HCT116 (cell line): ENCODE measurements around the gene OSBPL1A. TPM values are rescaled to one million over a fixed set of nuclear protein-coding genes. Genes with fewer than 3 reads are reported as not detected.

Source experiments
- ATAC-seq: fragments of 200-7000 bp; cut with Tn5 transposase; 2 replicates; pipeline ENCODE4 v1.9.1; 2020; ENCODE audit warnings: mild to moderate bottlenecking, moderate library complexity
- BruUV-seq: library from RNA; stranded (reverse); fragments of 400-500 nt; replicated peaks from 2 replicates; lab custom pipeline; 2021; lab: Mats Ljungman, UMichigan
- CTCF ChIA-PET: fragments of 300-600 bp; sonication (Branson Sonifier 250); formaldehyde crosslinking; loops from one replicate; lab custom pipeline; 2021; ENCODE audit warnings: antibody characterized with exemption; lab: Charles Lee
- POLR2A ChIA-PET: fragments of 300-600, 350-600 bp; sonication (Branson Sonifier 250); formaldehyde crosslinking; loops from one replicate; lab custom pipeline; 2021; ENCODE audit warnings: antibody characterized with exemption; lab: Charles Lee
- RAD21 ChIA-PET, 2 experiments: fragments of 300-600 bp; sonication (Branson Sonifier 250); formaldehyde crosslinking; loops; one replicate each; lab custom pipeline; 2023; ENCODE audit warnings: low total read pairs in 2 of 2; ENCODE audit not compliant: uncharacterized antibody in 2 of 2, unreplicated experiment in 2 of 2, low non-redundant PET in 1 of 2; lab: Charles Lee
- DNase-seq: peaks from one replicate; pipeline ENCODE4 v3.0.0-alpha.2; 2010; ENCODE audit warnings: low read depth, low spot score
- H2AFZ ChIP-seq: fragments of 200-600 bp; shearing (Covaris generic), sonication (generic); 2 replicates; pipeline ENCODE4 v1.6.1; 2017; ENCODE audit warnings: low read depth, mixed run types, mixed read lengths, antibody characterized with exemption, low read length; ENCODE audit not compliant: poor library complexity, severe bottlenecking
- H3K27ac ChIP-seq: 2 replicates; pipeline ENCODE4 v1.5.1; 2012; ENCODE audit warnings: low read depth, low read length
- H3K27me3 ChIP-seq: fragments of 200-600 bp; sonication (generic); 2 replicates; pipeline ENCODE4 v1.6.1; 2016; ENCODE audit warnings: mixed run types, low read length, mixed read lengths; ENCODE audit not compliant: insufficient read depth
- H3K36me3 ChIP-seq, 2 experiments: fragments of 200-500 bp in 1 of 2; fragments of 200-600 bp in 1 of 2; sonication (Bioruptor generic) in 1 of 2; sonication (generic) in 1 of 2; 2 replicates each; pipeline versions ENCODE4 v1.5.1 to v1.6.1; 2014 to 2016; ENCODE audit warnings: low read length in 2 of 2, inconsistent platforms in 1 of 2, mixed read lengths in 1 of 2, mixed run types in 1 of 2; ENCODE audit not compliant: insufficient read depth in 2 of 2, control insufficient read depth in 1 of 2
- H3K4me1 ChIP-seq, 2 experiments: fragments of 200-600 bp in 1 of 2; sonication (generic) in 1 of 2; 2 replicates each; pipeline versions ENCODE4 v1.5.1 to v1.6.1; 2012 to 2017; ENCODE audit warnings: low read length in 2 of 2, inconsistent platforms in 1 of 2, mild to moderate bottlenecking in 1 of 2, mixed read lengths in 1 of 2, mixed run types in 1 of 2, moderate library complexity in 1 of 2; ENCODE audit not compliant: insufficient read depth in 2 of 2, control insufficient read depth in 1 of 2
- H3K4me2 ChIP-seq: fragments of 200-600 bp; sonication (generic); 2 replicates; pipeline ENCODE4 v1.6.1; 2017; ENCODE audit warnings: mixed run types, low read length, mixed read lengths
- H3K4me3 ChIP-seq, 2 experiments: fragments of 200-600 bp in 1 of 2; sonication (generic) in 1 of 2; replicated peaks in 1 of 2; 2 replicates each; pipeline ENCODE4 v1.5.1; 2011 to 2016; ENCODE audit warnings: low read length in 2 of 2, control low read depth in 1 of 2, low read depth in 1 of 2, mild to moderate bottlenecking in 1 of 2, mixed read lengths in 1 of 2, mixed run types in 1 of 2
- H3K79me2 ChIP-seq: fragments of 200-600 bp; sonication (generic); 2 replicates; pipeline ENCODE4 v1.6.1; 2017; ENCODE audit warnings: mild to moderate bottlenecking, mixed run types, low read length, moderate library complexity, mixed read lengths; ENCODE audit not compliant: insufficient read depth
- H3K9ac ChIP-seq: fragments of 200-600 bp; sonication (generic); 2 replicates; pipeline ENCODE4 v1.6.1; 2016; ENCODE audit warnings: low read length, mixed read lengths
- H3K9me2 ChIP-seq: fragments of 200-600 bp; sonication (generic), shearing (Covaris generic); 2 replicates; pipeline ENCODE4 v1.6.1; 2017; ENCODE audit warnings: mixed run types, mild to moderate bottlenecking, moderate library complexity; ENCODE audit not compliant: insufficient read depth
- H3K9me3 ChIP-seq, 2 experiments: fragments of 200-500 bp in 1 of 2; fragments of 200-600 bp in 1 of 2; sonication (Bioruptor generic) in 1 of 2; sonication (generic) in 1 of 2; 2 replicates each; pipeline ENCODE4 v1.6.1; 2014 to 2017; ENCODE audit warnings: low read length in 2 of 2, mixed read lengths in 2 of 2, inconsistent platforms in 1 of 2, low read depth in 1 of 2, mild to moderate bottlenecking in 1 of 2, mixed run types in 1 of 2, moderate library complexity in 1 of 2; ENCODE audit not compliant: control insufficient read depth in 1 of 2, insufficient read depth in 1 of 2
- H4K20me1 ChIP-seq: fragments of 200-600 bp; sonication (generic), shearing (Covaris generic); 2 replicates; pipeline ENCODE4 v1.6.1; 2017; ENCODE audit warnings: mixed run types, mild to moderate bottlenecking, moderate library complexity; ENCODE audit not compliant: insufficient read depth
- CTCF ChIP-seq, 3 experiments: fragments of 200-600 bp in 1 of 3; sonication (generic) in 1 of 3; IDR thresholded peaks in 2 of 3; conservative IDR thresholded peaks in 1 of 3; 2 replicates each; pipeline ENCODE4 v1.5.1; 2012 to 2017; ENCODE audit warnings: low read depth in 2 of 3, low read length in 2 of 3, antibody characterized with exemption in 1 of 3, borderline replicate concordance in 1 of 3, control low read depth in 1 of 3, mild to moderate bottlenecking in 1 of 3, mixed read lengths in 1 of 3, mixed run types in 1 of 3, moderate library complexity in 1 of 3; ENCODE audit not compliant: insufficient read depth in 1 of 3
- EZH2phosphoT487 ChIP-seq: fragments of 200-600 bp; IDR thresholded peaks from 2 replicates; pipeline ENCODE4 v1.6.1; 2018; ENCODE audit warnings: antibody characterized with exemption, borderline replicate concordance
- YY1 ChIP-seq: IDR thresholded peaks from 2 replicates; pipeline ENCODE4 v1.6.1; 2011; ENCODE audit warnings: low read length, low read depth, moderate library complexity, mild to moderate bottlenecking; ENCODE audit not compliant: insufficient replicate concordance; ENCODE audit errors: extremely low read depth
- ZBTB33 ChIP-seq: IDR thresholded peaks from 2 replicates; pipeline ENCODE4 v1.6.1; 2011; ENCODE audit warnings: mild to moderate bottlenecking, low read length, moderate library complexity; ENCODE audit not compliant: insufficient replicate concordance; ENCODE audit errors: extremely low read depth
- ZNF274 ChIP-seq: fragments of 200-500 bp; sonication (Bioruptor generic); IDR thresholded peaks from 2 replicates; pipeline ENCODE4 v1.6.1; 2014; ENCODE audit warnings: mild to moderate bottlenecking, low read depth, low read length, inconsistent platforms
- intact Hi-C: fragments of 100-400 bp; cut with micrococcal nuclease; formaldehyde crosslinking; loops from 2 replicates; pipeline ENCODE4 v1.10.0; 2022
- total RNA-seq: library from RNA; stranded (reverse); gene quantifications from one replicate; pipeline ENCODE4 v1.2.1, GENCODE V29; 2021; ENCODE audit not compliant: unreplicated experiment

Gene OSBPL1A
- total RNA-seq, 1 experiment from 2014 or later: 18.9 TPM

GRCh38 chr18:24259869-24260641 is 137.6 kb downstream of the OSBPL1A start:
- H4K20me1 ChIP-seq: no peaks in the 10 kb centered on the region
- no peaks in the 10 kb centered on the region for H3K9me2 ChIP-seq
- H3K27me3 ChIP-seq: no peaks in the 10 kb centered on the region
- BruUV-seq: no TSS peak
- no peak overlapping the region for H3K27ac ChIP-seq
- no peak overlapping the region for H3K4me2 ChIP-seq
- DNase-seq (no peak), ATAC-seq (no peak)
- no peak overlapping the region for H3K4me3 ChIP-seq
- H3K79me2 ChIP-seq: peaks cover 27% of the 10 kb centered on the region
- H3K9ac ChIP-seq: no peak overlapping the region
- no peaks in the 10 kb centered on the region for H3K4me1 ChIP-seq
- intact Hi-C loops: no loop called here
- H2AFZ ChIP-seq: no peak overlapping the region
- H3K9me3 ChIP-seq: peaks cover 0 to 10% of the 10 kb centered on the region in 2 experiments; a peak in 2 of 4 replicates
- ChIA-PET CTCF (no interaction called here), POLR2A (no interaction called here), RAD21 (no interaction called here)
- no peak for TF ChIP-seq EZH2phosphoT487
- TF ChIP-seq ZBTB33: no peak
- no peak for TF ChIP-seq ZNF274
- TF ChIP-seq CTCF (IDR thresholded peaks at IDR 0.05 in 2 of 3, conservative IDR thresholded peaks at IDR 0.05 in 1 of 3; ENCODE audit: borderline replicate concordance in 1 of 3, insufficient read depth in 1 of 3, low read depth in 2 of 3, low read length in 2 of 3): no peak
- TF ChIP-seq YY1: no peak
- no peaks in the 10 kb centered on the region for H3K36me3 ChIP-seq
